Measurements from ENCODE around the gene NSUN6. TPM values are rescaled to one million over a fixed set of nuclear protein-coding genes. Genes with fewer than 3 reads are reported as not detected.

The NSUN6 gene, protein sequence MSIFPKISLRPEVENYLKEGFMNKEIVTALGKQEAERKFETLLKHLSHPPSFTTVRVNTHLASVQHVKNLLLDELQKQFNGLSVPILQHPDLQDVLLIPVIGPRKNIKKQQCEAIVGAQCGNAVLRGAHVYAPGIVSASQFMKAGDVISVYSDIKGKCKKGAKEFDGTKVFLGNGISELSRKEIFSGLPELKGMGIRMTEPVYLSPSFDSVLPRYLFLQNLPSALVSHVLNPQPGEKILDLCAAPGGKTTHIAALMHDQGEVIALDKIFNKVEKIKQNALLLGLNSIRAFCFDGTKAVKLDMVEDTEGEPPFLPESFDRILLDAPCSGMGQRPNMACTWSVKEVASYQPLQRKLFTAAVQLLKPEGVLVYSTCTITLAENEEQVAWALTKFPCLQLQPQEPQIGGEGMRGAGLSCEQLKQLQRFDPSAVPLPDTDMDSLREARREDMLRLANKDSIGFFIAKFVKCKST
- total RNA-seq: 8.9 and 13.5 TPM in 2 replicates

DNA sequence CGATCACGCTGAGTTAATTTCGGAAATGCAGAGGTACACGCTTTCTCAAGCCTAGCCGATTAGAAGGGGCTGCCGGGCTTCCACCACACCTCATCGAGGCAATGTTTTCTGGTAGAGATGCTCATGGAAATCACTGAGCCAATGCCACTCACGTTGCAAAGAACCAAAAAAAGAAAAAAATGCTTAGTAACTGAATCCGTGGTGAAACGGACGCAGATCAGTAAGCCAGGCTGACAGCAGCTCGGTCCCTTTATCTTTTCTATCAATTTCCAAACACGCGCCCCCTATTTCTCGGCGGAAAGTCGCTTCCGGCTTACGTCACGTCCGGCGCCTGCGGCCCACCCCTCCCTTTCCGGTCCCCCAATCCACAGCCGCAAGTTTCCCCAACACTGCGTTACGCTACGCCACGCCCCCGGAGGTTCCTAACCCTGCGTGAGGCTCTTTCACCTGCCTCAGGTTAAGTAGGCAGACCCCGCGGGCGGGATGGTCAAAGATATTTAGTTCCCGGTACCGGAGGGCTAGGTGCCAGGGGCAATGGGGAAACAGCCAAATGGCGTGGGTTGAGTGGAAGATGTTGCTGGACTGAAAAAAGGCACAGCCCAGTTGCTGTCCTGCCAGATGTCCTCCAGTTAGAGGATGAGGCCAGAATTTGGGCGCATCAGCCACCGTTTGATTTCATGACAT lies at the start of gene NSUN6:
NSUN6 (minus strand) TSS at position 264 of the 684 bp plus-strand sequence. CDS start 384 bp downstream, outside the sequence.

DNA sequence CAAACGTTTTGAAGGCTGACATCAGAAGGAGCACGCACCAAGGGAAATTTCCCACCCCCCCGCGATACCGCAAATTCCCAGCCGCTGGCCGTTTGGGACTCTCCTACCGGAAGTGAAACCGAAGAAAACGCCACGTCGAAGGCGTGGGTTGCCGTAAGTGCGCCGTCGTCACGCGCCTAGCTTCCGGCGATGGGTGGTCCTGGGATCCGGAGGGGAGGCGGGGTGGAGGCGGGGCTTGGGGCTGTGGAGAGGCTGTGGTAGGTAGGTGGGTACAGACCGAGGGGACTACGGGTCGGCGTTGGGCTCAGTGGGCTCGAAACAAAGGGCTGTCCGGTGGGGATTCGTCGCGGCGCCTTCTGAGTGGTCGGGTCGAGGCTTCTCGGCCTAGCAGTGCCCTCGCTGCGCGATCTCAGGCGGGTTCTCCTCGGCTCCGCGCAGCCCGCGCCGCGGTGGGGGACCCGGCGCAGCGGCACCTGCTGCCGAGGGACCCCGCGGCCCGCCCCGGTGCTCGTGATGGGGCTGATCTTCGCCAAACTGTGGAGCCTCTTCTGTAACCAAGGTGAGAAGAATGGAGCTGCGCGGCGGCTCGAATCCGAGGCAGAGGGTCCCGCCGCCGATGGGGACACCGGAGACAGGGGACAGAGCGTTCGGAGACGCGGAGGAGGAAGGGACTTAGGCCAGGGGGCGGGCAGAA lies 7.9 kb upstream of the NSUN6 start, which contains the start of gene ARL5B:
ARL5B (plus strand) TSS at position 307 of the 694 bp plus-strand sequence; CDS start at position 514, 207 bp downstream.

Other genes starting within 250 kb of the NSUN6 start
- gene ARL5B, start 7.8 kb upstream of the NSUN6 start, total RNA-seq: 8.8 and 10.0 TPM in 2 replicates

All from smooth muscle cell of trachea (primary cell).